GM12801 (cell line): ENCODE results near the gene PLAC9.

ENCODE experiments used
- TF ChIP-seq, protein P1 (sequence below): IDR thresholded peaks from one replicate; pipeline ENCODE4 v1.5.1; 2011; ENCODE audit warnings: control low read depth; ENCODE audit not compliant: insufficient read length; ENCODE audit errors: extremely low read depth

The PLAC9 gene, protein sequence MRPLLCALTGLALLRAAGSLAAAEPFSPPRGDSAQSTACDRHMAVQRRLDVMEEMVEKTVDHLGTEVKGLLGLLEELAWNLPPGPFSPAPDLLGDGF

GRCh38 chr10:80132299-80133139 lies at the start of gene PLAC9:
PLAC9 (plus strand) TSS chr10:80132730; CDS start chr10:80132763, 33 bp downstream.
- TF ChIP-seq, protein P1, sequence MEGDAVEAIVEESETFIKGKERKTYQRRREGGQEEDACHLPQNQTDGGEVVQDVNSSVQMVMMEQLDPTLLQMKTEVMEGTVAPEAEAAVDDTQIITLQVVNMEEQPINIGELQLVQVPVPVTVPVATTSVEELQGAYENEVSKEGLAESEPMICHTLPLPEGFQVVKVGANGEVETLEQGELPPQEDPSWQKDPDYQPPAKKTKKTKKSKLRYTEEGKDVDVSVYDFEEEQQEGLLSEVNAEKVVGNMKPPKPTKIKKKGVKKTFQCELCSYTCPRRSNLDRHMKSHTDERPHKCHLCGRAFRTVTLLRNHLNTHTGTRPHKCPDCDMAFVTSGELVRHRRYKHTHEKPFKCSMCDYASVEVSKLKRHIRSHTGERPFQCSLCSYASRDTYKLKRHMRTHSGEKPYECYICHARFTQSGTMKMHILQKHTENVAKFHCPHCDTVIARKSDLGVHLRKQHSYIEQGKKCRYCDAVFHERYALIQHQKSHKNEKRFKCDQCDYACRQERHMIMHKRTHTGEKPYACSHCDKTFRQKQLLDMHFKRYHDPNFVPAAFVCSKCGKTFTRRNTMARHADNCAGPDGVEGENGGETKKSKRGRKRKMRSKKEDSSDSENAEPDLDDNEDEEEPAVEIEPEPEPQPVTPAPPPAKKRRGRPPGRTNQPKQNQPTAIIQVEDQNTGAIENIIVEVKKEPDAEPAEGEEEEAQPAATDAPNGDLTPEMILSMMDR: no peak

DNA sequence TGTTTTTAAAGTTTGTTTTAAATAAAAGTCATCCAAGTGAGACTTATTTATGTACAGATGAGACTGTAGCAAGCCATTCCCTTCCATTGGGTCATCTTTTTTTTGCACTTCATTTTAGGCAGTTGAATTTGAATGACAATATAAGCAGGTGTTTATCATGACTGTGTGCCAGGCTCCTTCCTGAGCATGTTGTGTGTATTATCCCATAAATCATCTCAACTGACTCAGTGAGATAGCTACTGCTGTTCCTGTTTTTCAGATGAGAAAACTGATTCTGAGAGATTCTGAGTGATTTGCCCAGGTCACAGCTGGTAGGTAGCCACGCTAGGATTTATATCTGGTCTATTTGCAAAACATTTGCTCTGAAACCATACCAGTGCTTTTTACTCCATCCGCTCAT lies 42.4 kb upstream of the PLAC9 start:
- TF ChIP-seq, protein P1: no peak

DNA sequence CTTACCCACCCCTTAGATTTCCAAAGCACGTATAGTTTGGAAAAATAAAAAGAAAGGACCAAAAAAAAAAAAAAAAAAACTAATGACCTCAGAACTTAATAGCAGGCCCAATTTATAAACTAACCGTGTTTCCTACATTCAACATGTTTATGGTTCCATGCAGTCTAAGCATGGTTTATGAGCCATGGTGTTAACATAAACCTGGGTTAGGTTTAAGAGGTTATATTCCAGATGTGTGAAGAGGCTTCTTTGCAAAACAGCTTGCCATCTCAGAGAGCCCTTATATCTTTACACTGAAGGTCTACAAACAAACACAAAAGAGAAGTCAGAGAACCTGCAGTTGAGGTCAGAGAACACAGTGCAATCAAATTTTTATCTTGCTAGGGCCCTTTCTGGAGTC lies 38.3 kb upstream of the PLAC9 start:
- TF ChIP-seq, protein P1: no peak

- TF ChIP-seq, protein P1: no peak
These were observed 32.4 kb upstream of the PLAC9 start for GRCh38 chr10:80100116-80100515.

- TF ChIP-seq, protein P1: no peak
These were observed 31.5 kb upstream of the PLAC9 start for GRCh38 chr10:80100861-80101695.

DNA sequence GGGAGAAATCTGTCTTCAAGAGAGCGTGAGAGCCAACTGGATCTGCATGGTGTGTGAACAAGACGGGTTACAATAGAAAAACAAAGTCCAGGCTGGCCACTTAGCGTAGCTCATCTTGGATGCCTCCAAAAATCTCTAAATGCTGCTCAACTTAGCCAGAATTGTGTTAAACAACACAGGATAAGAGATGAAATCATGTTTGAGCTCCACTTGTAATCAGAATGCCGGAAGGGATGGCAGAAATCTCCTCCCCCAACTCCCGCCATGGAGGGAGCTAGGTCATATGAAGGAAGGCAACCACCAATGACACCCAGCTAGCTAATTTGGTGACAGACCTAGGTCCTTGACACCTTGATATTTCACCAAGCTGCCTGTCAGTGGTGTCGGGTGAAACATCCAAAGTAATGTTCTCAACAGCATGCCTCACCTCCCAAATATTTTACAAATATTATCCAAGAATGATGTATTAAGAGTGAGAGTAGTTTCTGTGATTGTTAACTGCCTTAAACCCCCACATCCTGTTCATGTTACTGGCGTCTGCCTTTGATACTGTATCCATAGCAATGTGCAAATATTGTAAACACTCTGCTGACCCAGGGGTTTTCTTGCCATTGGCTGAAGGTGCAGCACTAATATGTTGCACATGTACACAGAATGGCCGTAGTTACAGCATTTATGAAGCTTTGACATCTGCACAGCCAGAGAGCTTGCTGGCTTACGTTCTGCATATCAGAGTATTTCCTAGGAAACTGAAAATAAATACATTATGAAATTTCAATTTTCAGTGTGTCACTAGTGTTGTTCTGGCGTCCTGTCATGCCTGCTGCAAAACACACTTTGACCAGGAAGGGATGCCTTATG lies 28.2 kb upstream of the PLAC9 start:
- TF ChIP-seq, protein P1: no peak
